Activated CD8-positive, alpha-beta T cell treated with anti-CD3 and anti-CD28 coated beads for 36 hours (primary cell): ENCODE measurements around the gene UQCR10. TPM values are rescaled to one million over a fixed set of nuclear protein-coding genes. Genes with fewer than 3 reads are reported as not detected.

ENCODE experiments used
- ATAC-seq: fragments of 200-7000 bp; cut with Tn5 transposase; one replicate; pipeline ENCODE4 v1.10.0; 2021; ENCODE audit warnings: mild to moderate bottlenecking, moderate library complexity
- CTCF ChIA-PET: fragments of 350-600 bp; sonication (Branson Sonifier 250); formaldehyde crosslinking; loops from one replicate; lab custom pipeline; 2021; ENCODE audit warnings: antibody characterized with exemption; lab: Charles Lee
- POLR2A ChIA-PET: fragments of 350-600 bp; sonication (Branson Sonifier 250); formaldehyde crosslinking; loops from one replicate; lab custom pipeline; 2021; ENCODE audit warnings: antibody characterized with exemption; lab: Charles Lee
- DNase-seq: peaks from one replicate; pipeline ENCODE4 v3.0.0-alpha.2; 2020
- H3K27ac Mint-ChIP-seq: one replicate; pipeline ENCODE4 v1.8.0; 2021; ENCODE audit warnings: mild to moderate bottlenecking, mixed read lengths
- H3K27me3 Mint-ChIP-seq: one replicate; pipeline ENCODE4 v1.8.0; 2021; ENCODE audit warnings: mixed read lengths
- H3K36me3 Mint-ChIP-seq: one replicate; pipeline ENCODE4 v1.8.0; 2021; ENCODE audit warnings: low read depth, mixed read lengths
- H3K4me1 Mint-ChIP-seq: one replicate; pipeline ENCODE4 v1.8.0; 2021; ENCODE audit warnings: low read depth, mixed read lengths
- H3K4me3 Mint-ChIP-seq: one replicate; pipeline ENCODE4 v1.8.0; 2021; ENCODE audit warnings: mild to moderate bottlenecking, moderate library complexity, mixed read lengths
- H3K9me3 Mint-ChIP-seq: one replicate; pipeline ENCODE4 v1.8.0; 2021; ENCODE audit warnings: mixed read lengths
- CTCF ChIP-seq: fragments of 200-600 bp; IDR thresholded peaks from one replicate; pipeline ENCODE4 v1.8.0; 2022; ENCODE audit warnings: antibody characterized with exemption, mild to moderate bottlenecking
- intact Hi-C: fragments of 100-400 bp; cut with micrococcal nuclease; formaldehyde crosslinking; loops from one replicate; pipeline ENCODE4 v1.10.0; 2022
- total RNA-seq, 2 experiments: library from RNA; stranded (reverse); gene quantifications; one replicate each; pipeline ENCODE4 v1.2.3, GENCODE V29; 2021

Gene UQCR10
- total RNA-seq, 2 experiments from 2014 or later, result 92.4 to 105 TPM

- ATAC-seq (no peak), DNase-seq (no peak)
- no peak overlapping the region for H3K4me3 Mint-ChIP-seq
- intact Hi-C loops, result no loop called here
- H3K36me3 Mint-ChIP-seq, result peaks cover 4% of the 10 kb centered on the region
- H3K9me3 Mint-ChIP-seq, result no peaks in the 10 kb centered on the region
- no peak for TF ChIP-seq CTCF
- POLR2A ChIA-PET, result no interaction called here
- H3K4me1 Mint-ChIP-seq, result peaks cover 3% of the 10 kb centered on the region
- CTCF ChIA-PET, result no interaction called here
- no peaks in the 10 kb centered on the region for H3K27me3 Mint-ChIP-seq
- no peak overlapping the region for H3K27ac Mint-ChIP-seq
Observed at GRCh38 chr22:29737251-29738117, 29.7 kb upstream of the UQCR10 start.

GRCh38 chr22:29738118-29738815, 28.9 kb upstream of the UQCR10 start:
- Mint-ChIP-seq H3K27me3 (no peaks in the 10 kb centered on the region), H3K36me3 (peaks cover 4% of the 10 kb centered on the region), H3K27ac (no peak overlapping the region), H3K4me1 (peaks cover 4% of the 10 kb centered on the region), H3K4me3 (no peak overlapping the region), H3K9me3 (no peaks in the 10 kb centered on the region)
- no peak for ATAC-seq
- intact Hi-C loops, result no loop called here
- CTCF ChIA-PET, result no interaction called here
- no peak for TF ChIP-seq CTCF
- no peak for DNase-seq
- POLR2A ChIA-PET, result no interaction called here

- no peaks in the 10 kb centered on the region for H3K27me3 Mint-ChIP-seq
- peaks cover 5% of the 10 kb centered on the region for H3K36me3 Mint-ChIP-seq
- intact Hi-C loops, result no loop called here
- ChIA-PET POLR2A (no interaction called here), CTCF (no interaction called here)
- no peak overlapping the region for H3K27ac Mint-ChIP-seq
- H3K4me1 Mint-ChIP-seq, result peaks cover 4% of the 10 kb centered on the region
- H3K9me3 Mint-ChIP-seq, result no peaks in the 10 kb centered on the region
- ATAC-seq (no peak), DNase-seq (no peak)
- no peak overlapping the region for H3K4me3 Mint-ChIP-seq
- no peak for TF ChIP-seq CTCF
Observed at GRCh38 chr22:29739346-29739875, 27.8 kb upstream of the UQCR10 start.

GRCh38 chr22:29740216-29740615, 27.0 kb upstream of the UQCR10 start:
- DNase-seq, result no peak
- no peak for TF ChIP-seq CTCF
- peaks cover 4% of the 10 kb centered on the region for H3K4me1 Mint-ChIP-seq
- no peaks in the 10 kb centered on the region for H3K27me3 Mint-ChIP-seq
- intact Hi-C loops, result no loop called here
- no peak for ATAC-seq
- CTCF ChIA-PET, result no interaction called here
- H3K9me3 Mint-ChIP-seq, result no peaks in the 10 kb centered on the region
- no peak overlapping the region for H3K27ac Mint-ChIP-seq
- H3K36me3 Mint-ChIP-seq, result peaks cover 5% of the 10 kb centered on the region
- POLR2A ChIA-PET, result no interaction called here
- H3K4me3 Mint-ChIP-seq, result no peak overlapping the region

- peaks cover 4% of the 10 kb centered on the region for H3K4me1 Mint-ChIP-seq
- ATAC-seq, result no peak
- no peak overlapping the region for H3K27ac Mint-ChIP-seq
- CTCF ChIA-PET, result interaction anchor here (1.2 to 1.5 kb wide), 2 partner anchors 117 to 264 kb away, joined by 3 to 4 read pairs; no protein-coding TSS in a partner anchor
- intact Hi-C loops, result no loop called here
- peaks cover 8% of the 10 kb centered on the region for H3K36me3 Mint-ChIP-seq
- H3K27me3 Mint-ChIP-seq, result no peaks in the 10 kb centered on the region
- H3K9me3 Mint-ChIP-seq, result no peaks in the 10 kb centered on the region
- no peak for TF ChIP-seq CTCF
- POLR2A ChIA-PET, result no interaction called here
- DNase-seq, result no peak
- H3K4me3 Mint-ChIP-seq, result no peak overlapping the region
Observed at GRCh38 chr22:29741926-29742325, 25.2 kb upstream of the UQCR10 start.
